HG03196 (cell line): ENCODE measurements around the gene MYT1.

Source experiments
- ATAC-seq: cut with Tn5 transposase; IDR thresholded peaks from one replicate; pipeline ENCODE4 v1.9.1; 2021; ENCODE audit not compliant: unreplicated experiment

The MYT1 gene

GRCh38 chr20:64139199-64140060 is 24.8 kb upstream of the MYT1 start:
- no peak for ATAC-seq

DNA sequence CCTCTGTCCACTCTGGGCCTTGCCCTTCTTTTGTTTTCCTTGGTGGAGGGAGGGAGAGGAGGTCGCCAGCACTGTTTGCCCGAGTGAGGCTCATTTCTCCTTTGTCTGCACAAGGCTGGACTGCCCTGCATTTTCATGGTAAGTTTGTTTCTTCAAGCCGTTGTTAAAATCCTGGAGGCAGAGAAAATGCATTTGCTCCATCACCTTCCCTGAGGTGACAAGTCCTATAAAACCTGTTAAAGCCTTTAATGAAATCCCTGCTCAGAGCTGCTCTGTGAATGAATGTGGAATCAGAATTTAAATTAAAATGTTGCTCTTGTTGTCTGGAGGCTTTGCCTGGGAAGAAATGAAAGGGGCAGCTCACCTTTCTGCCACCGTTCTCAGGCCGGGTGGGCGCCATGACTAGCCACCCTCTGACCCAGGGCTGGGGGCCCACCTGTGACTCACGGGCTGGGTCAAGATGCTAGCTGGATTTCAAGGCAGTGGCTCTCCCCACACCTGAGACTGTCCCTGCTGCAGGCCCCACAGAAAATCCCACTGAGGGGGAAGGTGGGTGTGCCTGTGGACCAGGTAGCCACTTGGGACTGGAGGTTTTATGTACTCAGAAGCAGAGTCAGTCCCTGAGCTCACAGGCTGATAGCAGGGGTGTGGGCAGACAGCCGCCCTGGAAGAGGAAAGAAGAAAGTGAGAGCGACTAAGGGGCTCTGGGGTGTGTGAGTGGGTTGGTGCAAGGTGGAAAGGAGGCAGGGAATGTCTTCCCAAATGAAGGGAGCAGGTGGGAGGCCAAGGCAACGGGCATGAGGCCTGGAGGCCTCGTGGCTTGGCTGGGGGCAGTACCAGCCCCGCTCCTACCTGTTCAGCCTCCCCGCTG is 24.0 kb upstream of the MYT1 start:
- ATAC-seq: no peak

DNA sequence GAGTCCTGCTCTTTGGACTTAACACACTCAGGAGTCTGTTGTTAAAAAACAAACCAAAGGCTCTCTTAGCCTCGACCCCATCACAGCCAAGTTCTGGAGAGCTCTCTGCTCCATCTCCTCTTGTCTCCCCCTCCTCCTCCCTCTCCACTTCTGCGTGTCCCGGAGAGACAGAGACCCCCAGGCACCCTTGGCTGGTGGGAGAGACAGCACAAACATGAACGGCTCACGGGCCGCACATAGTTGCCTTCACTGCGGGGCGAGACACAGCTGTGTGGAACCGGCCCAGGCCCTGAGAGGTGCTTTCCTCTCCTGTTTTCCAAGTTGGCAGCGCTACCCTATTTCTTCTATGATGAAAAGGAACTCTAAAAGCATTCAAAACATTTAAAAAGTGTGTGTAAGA is 23.3 kb upstream of the MYT1 start:
- ATAC-seq: no peak

- no peak for ATAC-seq
Observed at GRCh38 chr20:64142590-64142989, 21.7 kb upstream of the MYT1 start.

DNA sequence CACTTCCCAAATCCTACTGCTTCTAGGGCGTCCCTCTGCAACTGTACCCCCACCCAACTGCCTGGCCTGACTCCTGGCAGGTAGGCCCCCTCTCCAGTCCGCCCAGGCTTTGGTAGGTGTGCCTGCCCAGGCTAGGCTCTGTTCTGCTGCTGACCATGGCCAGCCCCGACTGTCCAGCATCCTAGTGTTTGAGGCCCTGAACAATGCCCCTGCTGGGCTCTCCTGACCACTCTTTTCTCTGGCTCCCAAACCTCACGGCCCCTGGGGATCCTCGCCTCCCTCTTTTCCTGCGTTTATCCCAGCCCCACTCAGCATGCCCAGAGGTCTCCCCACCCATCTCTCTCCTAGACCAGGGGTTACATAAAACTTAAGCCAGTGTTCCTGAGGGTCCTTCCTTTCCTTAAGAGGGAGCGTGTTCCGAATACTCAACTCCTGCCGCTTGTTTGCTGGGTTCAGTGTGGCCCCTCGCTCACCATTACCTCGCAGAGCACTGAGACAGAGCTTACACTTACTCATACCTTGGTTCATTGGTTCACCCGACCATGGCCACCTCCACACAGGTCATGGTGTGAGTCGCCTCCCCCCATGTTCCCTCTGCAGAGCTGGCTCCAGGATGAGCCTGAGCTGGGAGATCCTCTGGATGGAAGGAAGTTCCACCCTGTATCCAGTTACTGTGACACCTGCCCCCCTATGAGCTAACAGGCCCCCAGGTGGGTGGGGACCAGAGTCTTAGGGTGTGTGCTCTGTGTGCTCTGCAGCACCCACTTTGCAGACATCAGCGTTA is 21.0 kb upstream of the MYT1 start:
- no peak for ATAC-seq

DNA sequence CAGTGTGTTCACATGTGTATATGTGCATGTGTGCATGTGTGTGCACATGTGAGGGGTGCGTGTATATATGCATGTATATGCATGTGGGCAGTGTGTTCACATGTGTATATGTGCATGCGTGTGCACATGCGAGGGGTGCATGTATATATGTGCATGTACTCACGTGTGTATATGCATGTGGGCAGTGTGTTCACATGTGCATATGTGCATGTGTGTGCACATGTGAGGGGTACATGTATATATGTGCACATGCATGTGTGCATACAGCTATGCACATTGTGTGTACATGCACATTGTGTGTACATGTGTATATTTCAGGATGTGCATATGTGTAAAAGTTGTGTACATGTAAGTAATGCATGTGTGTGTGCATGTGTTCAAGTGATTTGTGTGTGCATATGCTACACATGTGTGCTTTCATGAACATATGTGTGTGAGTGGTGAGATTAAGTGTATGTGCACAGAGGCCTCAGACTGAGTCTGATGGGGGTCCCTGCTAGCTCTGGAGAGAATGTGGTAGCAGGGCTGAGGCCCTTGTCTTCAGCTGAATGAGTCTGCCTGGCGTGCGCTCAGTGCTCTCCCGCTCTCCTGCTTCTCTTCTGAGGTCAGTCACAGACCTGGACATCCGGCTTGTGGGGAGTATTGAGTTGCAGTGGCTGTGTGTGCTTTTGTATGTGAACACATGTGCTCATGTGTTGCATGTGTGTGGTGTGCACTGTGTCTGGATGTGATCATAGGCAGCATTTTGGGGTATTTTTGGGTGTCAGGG is 19.9 kb upstream of the MYT1 start:
- ATAC-seq: no peak

DNA sequence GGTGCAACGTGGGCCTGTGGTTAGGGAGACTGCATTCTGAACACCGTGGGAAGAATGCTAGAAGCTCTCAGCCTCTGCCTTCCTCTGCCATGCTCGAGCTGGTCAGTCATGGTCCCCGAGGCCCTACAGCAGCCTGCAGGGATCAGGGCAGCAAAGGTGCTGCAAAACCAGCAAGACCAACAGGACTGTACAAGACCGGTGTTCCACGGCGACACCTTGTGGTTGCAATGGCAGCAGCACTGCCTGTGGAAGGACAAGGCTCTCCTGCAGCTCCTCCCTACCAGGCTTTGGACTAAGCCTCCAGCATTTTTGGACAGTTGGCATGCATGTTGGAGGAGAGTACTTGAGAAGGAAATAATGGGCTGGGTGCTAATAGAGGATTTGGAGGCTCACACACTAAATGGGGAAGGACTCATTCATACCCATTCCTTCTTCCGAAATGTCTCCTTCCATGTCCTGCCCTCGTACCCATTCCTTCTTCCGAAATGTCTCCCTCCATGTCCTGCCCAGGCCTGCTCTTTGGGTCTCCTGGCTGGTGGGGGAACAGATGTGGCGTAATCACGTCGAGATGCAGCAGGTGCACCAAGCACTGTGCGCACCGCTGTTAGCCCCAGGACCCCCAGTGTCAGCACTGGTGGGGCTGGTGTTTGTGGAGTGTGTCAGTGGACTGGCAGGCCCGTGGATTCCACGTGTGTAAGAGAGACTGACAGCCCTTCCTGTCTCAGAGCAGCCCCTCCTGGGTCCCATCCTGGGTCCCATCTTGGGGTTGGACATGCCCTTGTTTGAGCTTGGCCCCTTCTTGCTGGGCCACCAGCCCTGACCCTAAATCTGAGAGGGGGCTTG is 18.6 kb upstream of the MYT1 start:
- ATAC-seq: no peak

GRCh38 chr20:64146301-64146935 is 17.8 kb upstream of the MYT1 start:
- ATAC-seq: no peak

DNA sequence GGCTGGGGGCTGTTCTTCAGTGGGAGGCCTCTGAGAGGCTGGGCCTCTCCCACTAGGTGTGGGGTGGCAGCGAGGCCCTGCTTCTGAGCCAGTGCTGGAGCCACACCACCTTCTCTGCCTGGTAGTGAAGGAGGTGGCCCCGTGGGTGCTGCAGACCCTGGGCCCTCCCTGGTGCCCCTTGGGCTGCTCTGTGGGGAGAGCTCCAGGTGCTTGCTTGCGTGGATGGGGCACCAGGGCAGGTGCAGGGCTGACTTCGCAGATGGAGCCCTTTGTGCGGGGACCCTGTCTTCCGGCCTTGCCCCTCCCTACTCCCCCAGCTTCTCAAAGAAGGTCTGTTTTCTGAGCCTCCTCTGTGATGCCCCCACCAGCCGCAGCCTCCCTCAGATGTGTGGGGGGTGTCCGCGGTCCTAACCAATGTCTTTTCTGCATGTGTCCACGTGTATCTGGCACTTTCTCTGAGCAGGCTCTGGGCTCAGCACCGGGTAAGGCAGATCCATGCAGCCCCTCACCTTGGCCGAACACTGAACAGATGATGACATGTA is 17.2 kb upstream of the MYT1 start:
- ATAC-seq: no peak

- ATAC-seq: no peak
Observed at GRCh38 chr20:64148581-64148980, 15.7 kb upstream of the MYT1 start.

DNA sequence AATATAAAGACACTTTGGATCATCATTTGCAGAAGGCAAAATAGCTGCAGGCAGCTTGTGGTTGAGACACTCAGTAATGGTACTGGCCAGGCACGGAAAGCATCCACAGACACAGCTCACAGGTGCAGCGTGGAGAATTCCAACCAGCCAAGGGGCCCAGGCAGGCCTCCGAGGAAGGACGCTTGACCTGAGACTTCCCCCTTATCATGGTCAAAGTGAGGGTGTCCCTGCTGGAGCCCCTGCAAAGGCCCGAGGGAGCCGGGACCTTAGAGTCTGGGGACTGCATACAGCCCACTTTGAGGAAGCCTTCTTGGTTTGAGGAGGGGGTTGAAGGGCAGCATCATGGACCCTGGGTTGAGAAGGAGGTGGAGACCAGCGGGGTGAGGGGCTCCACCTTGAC is 15.1 kb upstream of the MYT1 start:
- ATAC-seq: no peak

DNA sequence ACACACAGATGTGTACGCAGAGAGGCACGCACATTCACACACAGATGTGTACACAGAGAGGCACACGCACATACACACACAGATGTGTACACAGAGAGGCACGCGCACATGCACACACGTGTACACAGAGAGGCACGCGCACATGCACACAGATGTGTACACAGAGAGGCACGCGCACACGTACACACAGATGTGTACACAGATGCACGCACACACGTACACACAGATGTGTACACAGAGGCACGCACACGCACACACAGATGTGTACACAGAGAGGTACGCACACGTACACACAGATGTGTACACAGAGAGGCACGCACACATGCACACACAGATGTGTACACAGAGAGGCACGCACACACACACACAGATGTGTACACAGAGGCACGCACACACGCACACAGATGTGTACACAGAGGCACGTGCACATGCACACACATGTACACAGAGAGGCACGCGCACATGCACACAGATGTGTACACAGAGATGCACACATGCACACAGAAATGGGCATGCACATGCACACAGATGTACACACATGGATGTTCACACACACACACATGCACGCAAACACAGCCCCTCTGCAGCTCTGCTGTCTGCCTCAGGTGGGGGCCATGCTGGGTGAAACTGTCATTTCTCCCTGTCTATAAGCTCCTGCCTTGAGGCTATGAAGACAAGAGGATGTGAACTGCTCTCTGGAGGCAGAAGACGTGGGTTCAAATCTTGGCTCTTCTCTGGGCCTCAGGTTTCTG is 14.3 kb upstream of the MYT1 start:
- ATAC-seq: no peak

- ATAC-seq: no peak
Observed at GRCh38 chr20:64150756-64151632, 13.3 kb upstream of the MYT1 start.

GRCh38 chr20:64151633-64152530 is 12.4 kb upstream of the MYT1 start:
- ATAC-seq: no peak

DNA sequence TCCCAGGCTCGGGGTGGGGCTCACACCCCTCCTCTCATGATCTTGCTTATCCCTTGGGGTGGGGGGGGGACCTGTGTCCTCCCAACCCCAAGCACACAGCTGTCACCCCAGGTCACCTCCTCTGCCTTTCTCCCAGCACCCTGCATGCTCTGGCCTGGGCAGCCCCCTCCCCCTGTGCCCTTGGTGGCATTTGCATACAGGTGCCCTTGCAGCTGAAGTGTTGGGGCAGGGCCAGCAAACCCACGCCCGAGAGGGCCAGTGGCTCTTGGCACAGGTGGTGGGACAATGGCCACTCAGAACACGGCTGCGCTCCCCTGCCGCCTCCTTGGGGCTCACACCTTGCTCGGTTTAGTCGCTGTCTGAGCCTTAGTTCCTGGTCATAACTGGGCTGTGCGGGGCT is 11.3 kb upstream of the MYT1 start:
- ATAC-seq: no peak

GRCh38 chr20:64153410-64153809 is 10.8 kb upstream of the MYT1 start:
- ATAC-seq: no peak
